Ureter (tissue), 1 donor: Measurements from ENCODE around the gene CHST8. TPM values are rescaled to one million over a fixed set of nuclear protein-coding genes. Genes with fewer than 3 reads are reported as not detected.

Source experiments
- DNase-seq: peaks from one replicate; pipeline ENCODE4 v3.0.0-alpha.2; 2020; ENCODE audit warnings: low spot score
- total RNA-seq: library from RNA; stranded (reverse); gene quantifications from one replicate; pipeline ENCODE4 v1.2.4, GENCODE V29; 2023
- donor health status: DM: yes; HTN: yes; CAD: no.

The CHST8 gene
- total RNA-seq, 1 donor from 2014 or later: 0.89 TPM

DNA sequence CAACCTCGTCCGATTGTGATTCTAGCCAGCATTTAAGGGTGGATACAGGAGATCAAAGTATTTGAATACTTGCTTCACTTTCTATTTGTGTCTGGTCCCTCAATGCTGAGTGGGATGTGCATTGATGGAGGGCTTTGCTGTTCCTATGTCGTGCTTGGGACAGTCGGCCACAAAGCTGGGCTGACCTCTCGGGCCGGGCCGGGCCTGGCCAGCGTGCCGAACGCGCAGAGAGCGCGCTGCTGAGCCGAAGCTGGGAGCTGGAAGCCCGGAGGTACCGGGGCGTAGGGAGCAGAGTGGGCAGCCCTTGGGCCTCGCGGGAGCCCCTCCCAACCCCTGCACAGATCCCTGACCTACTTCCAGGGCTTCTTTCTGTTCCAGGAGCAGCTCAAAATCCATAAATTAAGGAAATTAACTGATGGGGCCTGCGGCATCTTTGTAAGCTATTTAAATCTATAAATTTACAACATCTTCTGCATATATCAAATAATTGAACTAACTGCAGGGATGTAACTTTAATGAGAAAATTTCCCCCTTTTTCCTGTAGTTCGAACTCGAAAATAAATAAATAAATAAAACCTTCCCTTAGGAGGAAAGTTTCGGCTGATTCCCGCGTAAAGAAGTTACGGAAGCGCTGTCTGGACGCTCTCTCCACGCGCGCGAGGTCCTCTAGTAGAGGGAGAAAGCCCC lies 173.1 kb downstream of the CHST8 start:
- no peak for DNase-seq

DNA sequence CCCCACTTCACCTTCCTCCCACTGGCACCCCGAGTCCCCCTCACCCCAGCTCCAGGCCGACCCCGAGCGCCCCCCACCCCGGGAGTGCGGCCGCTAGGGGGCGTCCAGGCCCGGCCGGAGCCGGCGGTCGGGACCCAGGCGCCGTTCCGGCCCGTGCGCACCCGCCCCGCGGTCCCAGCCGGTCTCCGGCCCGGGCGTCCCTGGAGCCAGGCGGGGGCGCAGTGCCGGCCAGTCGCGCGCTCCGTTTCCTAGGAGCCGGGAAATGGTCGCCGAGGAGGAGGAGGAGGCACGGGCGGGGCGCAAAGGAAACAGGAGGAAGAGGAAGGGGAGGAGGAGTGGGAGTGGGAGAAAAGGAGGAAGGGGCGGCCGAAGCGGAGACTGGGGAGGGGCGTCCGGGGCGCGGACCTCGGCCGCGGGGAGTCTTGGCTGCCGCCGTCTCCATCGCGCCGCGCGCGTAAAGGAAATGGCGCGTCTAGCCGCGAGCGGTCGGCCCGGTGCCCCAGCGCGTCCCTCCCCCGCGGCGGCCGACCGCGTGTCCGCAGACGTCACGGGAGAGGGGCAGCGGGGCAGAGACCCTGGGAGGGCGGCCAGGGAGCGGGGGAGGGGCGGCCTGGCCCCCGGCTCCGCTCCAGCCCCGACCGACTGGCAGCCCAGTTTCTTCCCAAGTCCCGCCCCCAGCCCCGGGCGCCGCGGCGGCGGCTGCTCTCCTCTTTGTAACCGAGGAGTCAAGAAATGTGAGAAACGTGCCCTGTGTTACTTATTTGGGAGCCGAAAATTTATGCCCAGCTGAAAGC lies 173.8 kb downstream of the CHST8 start:
- DNase-seq: peak; percentile 80

DNA sequence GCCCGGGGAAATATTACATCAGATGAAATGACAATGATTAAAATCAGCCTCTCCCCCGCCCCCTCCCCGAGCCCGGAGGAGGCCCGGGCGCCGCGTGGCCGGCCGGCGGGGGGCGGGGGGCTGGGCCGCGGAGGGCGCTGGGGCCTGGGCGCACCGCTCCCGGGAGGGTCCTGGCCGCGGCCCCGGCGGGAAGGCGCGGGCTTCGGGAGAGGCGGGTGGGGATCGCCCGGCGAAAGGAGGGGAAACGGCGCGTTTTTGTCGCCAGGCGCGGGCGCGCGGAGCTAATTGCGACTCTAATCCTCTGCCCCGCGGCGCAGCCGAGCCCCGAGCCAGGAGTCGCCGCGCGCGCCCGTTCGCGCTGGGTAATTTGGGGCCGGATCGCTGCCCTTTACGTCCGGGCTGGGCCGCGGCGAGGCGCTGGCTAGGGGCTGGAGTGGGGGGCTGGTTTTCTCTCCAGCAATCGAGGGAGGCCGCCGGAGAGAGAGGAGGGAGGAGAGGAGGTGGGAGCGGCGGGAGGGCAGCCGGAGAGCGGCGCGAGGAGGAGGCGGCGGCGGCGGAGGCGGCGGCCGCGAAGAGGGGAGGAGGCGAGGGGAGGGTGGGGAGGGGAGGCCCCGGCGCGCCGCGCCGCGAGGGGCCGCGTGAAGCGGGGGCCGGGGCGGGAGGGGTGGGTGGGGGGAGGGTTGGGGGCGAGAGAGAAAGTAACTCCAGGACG lies 174.6 kb downstream of the CHST8 start, which contains the start of gene KCTD15:
TSS of gene KCTD15 (plus strand) at position 707 of the 712 bp plus-strand sequence. CDS start 3,585 bp downstream, outside the sequence.
- DNase-seq: no peak

DNA sequence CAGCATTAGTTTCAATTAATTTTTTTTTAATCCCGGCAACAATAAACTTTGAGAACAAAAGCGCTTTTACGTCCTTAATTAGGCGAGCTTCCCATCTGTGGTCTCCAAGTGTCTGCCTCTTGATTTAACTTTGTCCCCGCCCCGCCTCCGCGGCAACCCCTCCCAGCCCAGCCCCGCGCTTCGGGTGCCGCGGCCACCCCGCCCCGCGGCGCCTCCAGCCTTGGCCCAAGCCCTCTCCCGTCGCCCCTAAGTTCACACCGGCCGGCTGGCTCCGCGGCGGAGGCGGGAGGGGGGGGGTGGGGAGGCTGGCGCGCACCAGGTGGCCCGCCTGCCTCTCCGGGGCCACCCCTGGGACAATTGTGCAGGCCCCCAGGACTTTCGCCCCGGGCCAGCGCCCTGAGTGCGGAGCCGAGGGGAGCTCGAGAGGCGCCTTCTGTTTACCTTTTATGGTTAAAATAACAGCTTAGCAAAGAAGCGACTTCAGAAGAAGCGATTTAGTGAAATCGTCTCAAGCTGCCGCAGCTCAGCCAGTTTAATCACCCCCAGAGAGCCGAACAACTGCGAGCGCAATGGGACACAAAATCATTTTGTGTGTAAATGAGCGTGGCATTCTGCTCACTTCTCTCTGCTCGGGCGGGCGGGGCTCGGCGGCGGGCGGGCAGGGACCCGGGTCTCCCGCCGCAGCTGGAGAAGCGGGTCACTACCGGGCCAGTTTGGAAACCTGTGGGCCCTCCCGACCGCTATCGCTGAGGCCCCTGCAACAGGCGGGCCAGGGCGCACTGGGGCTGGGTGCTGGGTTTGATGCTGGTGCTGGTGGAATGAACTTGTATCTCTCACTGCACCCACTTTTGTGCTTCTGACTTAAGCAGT lies 176.3 kb downstream of the CHST8 start:
- DNase-seq: peak; percentile 65

DNA sequence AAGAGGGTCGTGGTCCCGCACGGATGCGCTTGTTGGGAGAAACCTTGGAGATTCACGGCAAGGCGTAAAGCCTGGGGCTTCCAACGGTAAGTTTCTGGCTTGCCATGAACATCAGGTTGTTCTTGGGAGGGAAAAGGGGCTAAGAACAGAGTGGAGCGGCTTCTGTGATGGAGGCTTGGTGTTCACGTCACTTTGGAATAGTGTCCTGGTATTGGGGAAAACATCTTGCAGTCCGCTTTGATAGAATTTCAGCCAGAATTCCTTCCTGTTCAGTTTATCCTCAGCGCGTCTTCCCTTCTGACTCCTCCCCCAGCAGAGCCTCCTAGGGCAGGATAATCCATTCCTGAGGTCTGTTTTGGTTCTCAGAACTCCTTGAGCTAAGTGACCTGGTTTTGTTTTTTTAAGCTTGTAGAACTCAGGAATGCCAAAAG lies 176.9 kb downstream of the CHST8 start:
- no peak for DNase-seq

DNA sequence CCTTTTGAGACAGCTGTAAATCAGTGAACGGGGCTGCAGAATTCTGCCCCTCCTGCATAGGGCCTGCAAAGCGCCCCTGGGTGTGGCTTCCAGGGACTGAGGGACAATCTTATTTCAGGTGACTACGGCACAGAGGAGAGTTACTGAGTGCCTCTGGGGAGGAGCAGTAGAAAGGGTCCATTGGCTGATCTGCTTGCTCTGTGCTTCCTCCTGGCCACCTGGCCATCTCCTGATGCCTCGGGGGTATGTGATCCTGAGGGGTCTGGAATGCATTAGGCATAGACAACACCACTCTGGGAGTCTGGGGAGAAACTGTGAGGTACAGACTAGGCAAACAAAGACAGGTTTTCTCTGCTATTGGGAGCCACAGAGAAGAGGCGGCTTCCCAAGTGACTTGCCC lies 177.7 kb downstream of the CHST8 start:
- DNase-seq: no peak

DNA sequence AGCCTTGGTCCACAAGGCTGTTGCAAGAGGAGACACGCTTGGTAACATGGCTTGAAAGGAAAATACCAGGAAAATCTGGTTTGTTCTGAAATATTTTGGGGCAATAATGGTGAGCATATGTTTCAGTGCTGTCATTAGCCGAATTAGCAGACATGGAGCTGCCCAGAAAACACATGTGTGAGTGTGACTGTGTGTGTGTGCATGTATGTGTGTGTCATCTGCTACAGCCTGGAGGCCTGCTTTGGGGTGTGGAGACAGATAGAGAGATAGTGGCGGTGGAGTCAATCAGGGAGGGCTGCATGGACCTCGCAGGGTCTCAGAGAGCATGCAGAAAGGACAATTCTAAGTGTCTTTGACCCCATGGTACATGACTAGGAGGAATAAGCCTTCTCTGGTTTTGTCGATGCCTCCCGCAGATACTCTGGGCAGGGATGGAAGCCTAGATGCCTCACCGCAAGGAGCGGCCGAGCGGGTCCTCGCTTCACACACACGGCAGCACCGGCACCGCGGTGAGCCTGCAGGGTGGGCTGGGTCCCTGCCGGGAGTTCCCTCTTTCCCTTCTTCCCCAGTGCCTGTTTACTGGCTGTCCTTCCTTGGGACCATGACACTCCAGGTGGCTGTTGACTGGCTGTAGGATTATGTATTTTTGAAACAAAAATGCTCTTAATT lies 178.4 kb downstream of the CHST8 start:
- no peak for DNase-seq

DNA sequence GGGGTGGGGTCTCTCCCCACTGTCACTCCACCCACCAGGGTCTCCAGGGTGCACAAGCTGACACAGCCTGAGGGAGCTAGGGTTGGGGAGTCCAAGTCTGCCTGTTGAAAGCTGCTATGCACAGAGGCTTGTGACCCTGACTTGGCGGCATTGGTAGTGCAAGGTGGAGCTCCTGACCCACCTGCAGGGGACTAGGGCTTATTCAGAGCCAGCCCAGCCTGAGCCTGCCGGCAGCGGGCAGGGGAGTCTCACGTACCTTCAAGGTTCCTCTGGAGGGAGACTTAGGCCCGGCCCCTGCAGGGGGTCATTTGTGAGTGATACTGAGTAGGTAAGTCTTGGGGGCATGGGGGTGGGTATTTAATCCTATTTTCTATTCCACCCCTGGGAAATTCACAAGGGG lies 179.7 kb downstream of the CHST8 start:
- no peak for DNase-seq

DNA sequence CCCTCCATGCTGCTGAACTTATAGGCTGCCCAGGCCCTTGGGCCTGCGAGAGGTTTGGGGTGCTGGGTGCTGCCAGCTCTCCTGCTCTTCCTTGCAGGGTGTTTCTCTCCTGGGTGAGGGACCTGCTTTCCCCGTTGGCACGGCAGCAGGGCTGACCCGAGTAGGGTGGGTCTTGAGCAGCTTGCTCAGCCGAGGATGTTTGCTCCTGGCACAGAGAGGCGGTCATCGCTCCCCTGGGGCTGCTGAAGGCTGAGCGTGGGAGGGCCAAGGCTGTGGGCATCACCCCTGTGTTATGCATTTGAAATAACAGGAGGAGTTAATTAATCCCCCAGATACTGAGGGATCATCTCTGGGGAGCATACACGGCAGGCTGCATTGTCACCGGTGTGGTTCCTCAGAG lies 180.2 kb downstream of the CHST8 start:
- no peak for DNase-seq

DNA sequence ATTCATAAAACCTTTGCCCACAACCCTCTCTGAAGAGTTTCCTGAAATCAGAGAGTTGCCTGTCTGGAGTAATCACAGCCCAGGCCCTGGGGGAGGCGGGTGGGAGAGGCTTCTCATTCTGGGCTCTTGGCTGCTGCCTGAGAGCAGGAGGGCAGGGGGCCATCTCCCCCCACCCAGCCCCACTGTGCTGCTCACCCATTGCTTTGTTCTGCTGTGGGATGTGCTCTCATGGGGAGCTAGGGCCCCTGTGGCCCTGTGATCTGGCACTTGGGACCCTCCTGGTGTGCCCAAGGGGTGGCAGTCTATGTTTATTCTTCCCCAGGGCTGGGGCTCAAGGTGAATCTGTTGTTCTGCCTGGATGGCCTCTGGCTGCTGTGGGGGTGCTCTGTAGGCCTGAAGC lies 181.0 kb downstream of the CHST8 start:
- DNase-seq: no peak

DNA sequence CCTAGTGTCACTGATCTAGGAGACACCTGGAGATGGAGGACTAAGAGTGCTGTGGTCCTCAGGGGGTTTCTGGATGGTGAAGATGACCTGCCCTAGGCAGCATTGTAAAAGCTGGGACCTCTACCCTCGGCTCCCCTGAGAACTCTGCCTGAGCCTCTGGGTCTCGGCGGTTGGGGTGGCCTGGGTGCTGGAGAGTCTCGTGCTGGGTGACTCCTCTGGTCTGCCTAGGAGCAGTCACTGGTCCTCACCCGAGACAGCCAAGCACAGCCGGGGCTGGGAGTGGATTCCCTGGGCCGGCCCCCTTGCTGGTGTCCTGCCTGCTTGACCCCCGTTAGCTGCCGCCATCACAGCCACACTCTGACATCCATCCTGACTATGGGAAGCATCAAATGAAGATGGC lies 181.6 kb downstream of the CHST8 start:
- DNase-seq: no peak

DNA sequence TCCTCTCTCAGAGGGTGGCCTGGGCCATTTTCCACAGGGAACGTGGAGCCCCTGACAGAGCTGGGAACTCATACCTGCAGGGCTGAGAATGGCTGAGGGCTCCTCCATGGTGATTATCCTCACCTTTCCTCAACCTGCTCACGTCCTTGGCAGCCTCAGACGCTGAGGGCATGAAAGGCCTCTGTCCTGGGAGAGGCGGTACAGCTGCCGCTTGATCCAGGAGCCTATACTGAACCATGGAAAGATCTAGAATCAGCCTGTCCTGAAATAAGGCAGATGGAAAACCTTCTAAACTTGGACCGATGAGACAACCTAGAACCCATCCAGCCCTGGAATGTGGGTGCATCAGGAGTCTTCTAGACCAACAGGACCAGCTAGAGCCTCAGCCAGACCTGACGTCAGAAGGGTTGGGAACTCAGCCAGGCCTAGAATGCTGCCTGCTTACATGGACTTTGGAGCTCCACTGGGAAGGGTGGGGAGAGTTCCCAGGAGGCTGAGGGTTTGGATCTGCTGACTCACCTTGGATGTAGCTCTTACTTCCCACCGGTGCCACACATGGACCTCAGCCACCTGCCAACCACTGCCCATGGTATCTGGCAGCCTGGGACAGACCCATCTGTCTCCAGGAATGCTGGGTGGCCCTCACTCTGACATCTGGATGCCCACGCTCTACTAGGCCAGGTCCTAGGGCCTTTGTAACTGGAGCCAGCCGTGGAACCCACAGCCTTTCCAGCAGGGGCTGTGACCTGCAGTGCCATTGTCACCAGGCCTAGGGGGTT lies 182.5 kb downstream of the CHST8 start:
- peak; percentile 78 for DNase-seq

DNA sequence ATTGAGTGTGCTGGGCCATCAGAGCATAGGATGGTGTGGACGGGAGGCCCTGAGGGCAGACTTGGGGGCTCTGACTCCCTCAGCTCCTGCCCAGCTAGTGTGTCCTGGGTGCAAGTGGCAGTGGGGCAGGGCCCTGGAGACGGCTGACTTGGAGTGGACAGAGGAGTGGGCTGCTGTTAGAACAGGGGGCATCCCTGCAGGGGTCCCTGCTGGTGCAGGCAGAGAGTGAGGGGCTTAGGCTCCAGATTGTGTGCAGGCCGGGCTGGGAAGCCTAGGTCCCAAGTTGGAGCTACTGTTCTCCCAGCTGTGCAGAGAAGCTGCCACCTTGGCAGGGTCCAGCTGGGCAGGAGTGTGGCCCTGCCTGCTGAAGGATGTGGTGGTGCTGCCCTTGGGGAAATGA lies 183.6 kb downstream of the CHST8 start:
- no peak for DNase-seq

DNA sequence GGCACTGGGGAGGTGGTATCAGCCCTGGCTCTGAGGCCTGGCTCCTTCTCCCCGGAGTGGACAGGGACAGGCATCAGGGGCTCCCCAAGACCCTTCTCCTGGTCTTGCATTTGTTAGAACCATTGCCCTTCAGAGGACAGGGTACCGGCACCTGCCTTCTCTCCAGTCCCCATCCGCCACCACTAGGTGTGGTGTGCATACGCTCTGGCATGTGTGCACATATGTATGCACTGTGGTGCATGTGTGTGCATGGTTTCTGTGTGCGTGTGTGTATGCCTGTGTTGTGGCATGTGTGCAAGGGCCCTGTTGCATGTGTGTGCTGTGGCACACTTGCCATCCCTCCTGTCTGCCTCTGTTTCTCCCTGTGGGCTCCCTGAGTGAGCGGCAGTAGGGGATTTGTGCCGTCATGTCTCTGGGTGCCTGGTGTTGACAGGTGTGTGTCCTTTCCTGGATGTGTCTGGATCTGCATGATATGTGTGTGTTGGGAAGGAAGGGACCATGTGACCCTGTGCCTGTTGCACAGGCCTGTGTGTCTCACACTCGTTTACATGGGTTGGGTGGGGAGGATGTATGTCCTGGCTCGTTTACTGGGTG lies 184.2 kb downstream of the CHST8 start:
- no peak for DNase-seq

DNA sequence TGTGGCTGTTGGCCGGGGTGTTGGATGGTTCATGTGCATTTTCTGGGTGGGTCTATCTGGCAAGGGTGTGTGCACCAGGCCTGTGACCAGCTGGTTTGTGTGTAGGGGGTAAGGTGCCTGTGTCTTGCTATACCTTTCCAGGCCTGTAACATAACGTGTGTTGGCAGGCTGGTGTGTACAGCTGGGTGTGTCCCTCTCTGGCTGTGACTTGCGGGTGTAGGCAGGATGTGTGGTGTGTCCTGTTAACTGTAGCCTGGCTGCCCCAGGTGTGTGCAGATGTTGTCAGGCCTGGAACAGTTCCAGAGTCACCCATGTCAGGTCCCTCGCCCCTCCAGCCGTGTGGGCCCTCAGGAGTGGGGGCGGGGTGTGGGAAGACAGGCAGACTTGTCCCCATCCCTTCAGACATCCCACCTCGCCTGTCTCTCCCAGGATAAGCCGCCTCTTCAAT lies 184.7 kb downstream of the CHST8 start:
- no peak for DNase-seq

DNA sequence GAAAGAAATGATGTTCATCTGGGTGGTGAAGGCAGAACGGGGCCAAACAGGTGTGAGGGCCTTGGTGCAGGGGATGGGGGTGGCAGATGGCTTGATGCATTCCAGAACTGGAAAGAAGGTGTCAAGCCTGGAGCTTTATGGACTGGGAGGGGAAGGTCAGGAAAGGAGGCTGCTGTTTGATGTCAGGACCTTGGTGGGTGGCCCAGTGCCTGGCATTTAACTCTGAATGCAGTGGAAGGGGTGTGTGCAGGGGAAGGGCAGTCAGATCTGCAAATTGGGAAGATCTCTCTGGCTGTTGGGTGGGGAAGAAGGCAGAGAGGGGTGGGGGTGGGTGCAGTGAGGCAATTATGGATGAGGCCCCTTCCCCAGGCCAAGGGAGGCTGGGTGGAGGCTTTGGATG lies 186.6 kb downstream of the CHST8 start:
- no peak for DNase-seq

DNA sequence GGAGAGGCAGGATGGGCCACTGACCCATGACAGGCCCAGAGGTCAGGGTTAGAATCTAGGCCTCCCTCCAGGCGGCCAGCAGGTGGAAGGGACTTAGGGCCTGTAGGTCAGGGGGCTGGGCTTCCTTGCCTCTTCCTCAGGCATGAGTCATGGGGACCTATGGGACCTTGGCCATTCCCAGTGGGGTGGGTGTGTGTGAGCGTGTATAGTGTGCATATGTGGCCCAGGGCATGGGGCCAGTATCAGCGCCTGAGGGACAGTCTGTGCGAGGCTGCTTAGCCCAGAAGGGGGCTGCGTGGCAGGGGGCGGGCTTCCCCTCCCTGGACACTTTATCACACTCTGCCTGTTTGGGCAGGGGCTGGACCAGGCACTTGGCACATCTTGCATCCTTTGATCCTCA lies 188.2 kb downstream of the CHST8 start:
- no peak for DNase-seq

DNA sequence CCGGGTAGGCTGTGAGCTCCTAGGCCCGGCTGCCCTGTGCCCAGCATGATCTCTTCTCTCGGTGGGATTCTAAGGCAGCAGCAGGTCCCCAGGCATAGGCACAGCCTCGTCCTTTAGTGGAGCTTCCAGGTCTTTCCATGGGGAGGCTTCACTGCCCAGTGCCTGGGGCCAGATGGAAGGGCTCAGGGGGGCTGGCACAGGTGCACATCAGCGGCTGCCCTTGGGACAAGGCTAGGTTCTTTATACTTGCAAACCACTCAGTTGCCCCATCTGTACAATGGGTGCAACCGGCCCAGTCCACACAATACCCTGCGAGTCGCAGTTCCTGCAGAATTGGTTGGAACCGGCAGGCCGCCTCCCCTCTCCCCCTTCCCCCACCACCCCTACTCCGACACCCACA lies 189.1 kb downstream of the CHST8 start:
- no peak for DNase-seq

DNA sequence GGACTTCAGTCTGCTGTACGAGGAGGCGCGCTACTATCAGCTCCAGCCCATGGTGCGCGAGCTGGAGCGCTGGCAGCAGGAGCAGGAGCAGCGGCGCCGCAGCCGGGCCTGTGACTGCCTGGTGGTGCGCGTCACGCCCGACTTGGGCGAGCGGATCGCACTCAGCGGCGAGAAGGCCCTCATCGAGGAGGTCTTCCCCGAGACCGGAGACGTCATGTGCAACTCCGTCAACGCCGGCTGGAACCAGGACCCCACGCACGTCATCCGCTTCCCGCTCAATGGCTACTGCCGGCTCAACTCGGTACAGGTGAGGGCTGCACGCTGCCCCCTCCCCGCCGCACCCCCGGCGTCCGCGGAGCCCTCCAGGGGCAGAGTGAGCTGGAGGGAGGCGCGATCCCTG lies 189.5 kb downstream of the CHST8 start:
- DNase-seq: no peak
